ENCODE results near the gene CD68.
A peak's percentile ranks its signal among the peaks of the same experiment; 100 is the strongest.

DNA sequence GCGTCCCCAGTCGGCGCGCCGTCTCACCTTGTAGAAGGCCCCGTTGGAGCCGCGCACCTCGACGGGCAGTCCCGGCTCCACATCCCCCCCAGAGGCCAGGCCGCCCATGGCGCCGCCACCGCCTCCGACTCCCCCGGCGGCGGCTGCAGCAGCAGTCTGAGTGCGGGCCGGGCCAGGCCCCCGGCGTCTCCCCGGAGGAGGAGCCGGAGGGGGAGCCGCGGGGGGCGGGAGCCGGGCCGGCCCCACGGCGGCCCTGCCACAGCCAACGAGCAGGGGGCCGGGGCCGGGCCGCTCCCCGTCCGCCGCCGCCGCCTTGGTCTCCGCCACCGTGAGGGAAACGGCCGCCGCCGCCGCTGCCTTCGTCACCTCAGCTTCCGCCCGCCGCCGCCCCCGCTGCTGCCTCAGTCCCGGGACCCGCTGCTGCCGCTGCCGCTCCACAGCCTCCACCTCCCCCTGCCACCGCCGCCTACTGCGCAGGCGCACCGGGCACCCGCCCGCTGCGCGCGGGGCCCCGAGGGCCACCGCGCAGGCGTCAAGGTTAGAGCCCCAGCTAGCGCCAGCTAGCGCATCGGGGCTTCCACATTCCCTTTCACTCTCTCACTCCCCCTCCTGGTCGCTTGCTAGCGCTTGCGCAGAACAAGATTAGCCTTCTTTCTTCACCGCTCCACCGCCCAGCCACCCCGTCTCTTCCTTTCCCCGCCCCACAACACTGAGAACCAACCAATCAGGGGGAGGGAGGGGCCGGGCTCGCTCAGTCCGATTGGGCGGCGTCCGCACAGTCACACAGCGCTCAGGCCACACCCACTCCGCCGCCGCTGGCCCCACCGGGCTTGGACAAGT is 35.2 kb downstream of the CD68 start, which contains the start of gene FXR2:
- TF ChIP-seq, protein P1, sequence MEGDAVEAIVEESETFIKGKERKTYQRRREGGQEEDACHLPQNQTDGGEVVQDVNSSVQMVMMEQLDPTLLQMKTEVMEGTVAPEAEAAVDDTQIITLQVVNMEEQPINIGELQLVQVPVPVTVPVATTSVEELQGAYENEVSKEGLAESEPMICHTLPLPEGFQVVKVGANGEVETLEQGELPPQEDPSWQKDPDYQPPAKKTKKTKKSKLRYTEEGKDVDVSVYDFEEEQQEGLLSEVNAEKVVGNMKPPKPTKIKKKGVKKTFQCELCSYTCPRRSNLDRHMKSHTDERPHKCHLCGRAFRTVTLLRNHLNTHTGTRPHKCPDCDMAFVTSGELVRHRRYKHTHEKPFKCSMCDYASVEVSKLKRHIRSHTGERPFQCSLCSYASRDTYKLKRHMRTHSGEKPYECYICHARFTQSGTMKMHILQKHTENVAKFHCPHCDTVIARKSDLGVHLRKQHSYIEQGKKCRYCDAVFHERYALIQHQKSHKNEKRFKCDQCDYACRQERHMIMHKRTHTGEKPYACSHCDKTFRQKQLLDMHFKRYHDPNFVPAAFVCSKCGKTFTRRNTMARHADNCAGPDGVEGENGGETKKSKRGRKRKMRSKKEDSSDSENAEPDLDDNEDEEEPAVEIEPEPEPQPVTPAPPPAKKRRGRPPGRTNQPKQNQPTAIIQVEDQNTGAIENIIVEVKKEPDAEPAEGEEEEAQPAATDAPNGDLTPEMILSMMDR (IDR thresholded peaks at IDR 0.05): peak; percentile 24 to 63 (median 31)
- TF ChIP-seq POLR2A (IDR thresholded peaks at IDR 0.05) (peak in 1 of 2 donors; percentile 90), POLR2AphosphoS5 (IDR thresholded peaks at IDR 0.05; ENCODE audit: insufficient read depth in 1 of 2, low read depth in 1 of 2) (peak in 1 of 2 donors; percentile 79)
